HG03457 (cell line): ENCODE data around the gene CDSN.
"Not testable (repeated sequence)": the region's sequence is repeated elsewhere in the genome, so short reads cannot be mapped to it uniquely, and the experiment has no call there.

Experiments
- ATAC-seq: cut with Tn5 transposase; IDR thresholded peaks from one replicate; pipeline ENCODE4 v1.9.1; 2021; ENCODE audit warnings: moderate number of reproducible peaks; ENCODE audit not compliant: unreplicated experiment

Gene CDSN

GRCh38 chr6:31090973-31091364 is 29.3 kb downstream of the CDSN start:
- ATAC-seq = no peak

- no peak for ATAC-seq
These were observed 29.8 kb downstream of the CDSN start for GRCh38 chr6:31090275-31090972.

GRCh38 chr6:31087494-31088089 is 32.7 kb downstream of the CDSN start:
- no peak for ATAC-seq

- no peak for ATAC-seq
These were observed 33.3 kb downstream of the CDSN start for GRCh38 chr6:31086788-31087440.

GRCh38 chr6:31083742-31084354 is 36.4 kb downstream of the CDSN start:
- no peak for ATAC-seq

- ATAC-seq = no peak
These were observed 38.4 kb downstream of the CDSN start for GRCh38 chr6:31081872-31082271.

- ATAC-seq = no peak
These were observed 40.5 kb downstream of the CDSN start for GRCh38 chr6:31079656-31080261.

GRCh38 chr6:31076611-31077010 is 43.6 kb downstream of the CDSN start:
- no peak for ATAC-seq

- no peak for ATAC-seq
These were observed 44.7 kb downstream of the CDSN start for GRCh38 chr6:31075528-31075927.

GRCh38 chr6:31074401-31074800 is 45.8 kb downstream of the CDSN start:
- ATAC-seq = no peak

- ATAC-seq = no peak
These were observed 49.5 kb downstream of the CDSN start for GRCh38 chr6:31070711-31071197.

GRCh38 chr6:31068669-31069340 is 51.4 kb downstream of the CDSN start:
- no peak for ATAC-seq

- not testable (repeated sequence) for ATAC-seq
These were observed 52.2 kb downstream of the CDSN start for GRCh38 chr6:31067891-31068668.

GRCh38 chr6:31067028-31067427 is 53.2 kb downstream of the CDSN start:
- ATAC-seq = not testable (repeated sequence)

GRCh38 chr6:31065556-31065955 is 54.7 kb downstream of the CDSN start:
- ATAC-seq = no peak
